HCT116 (cell line): ENCODE measurements around the gene SPAG5.

Experiments used
- CTCF ChIP-seq, 3 experiments: fragments of 200-600 bp in 1 of 3; sonication (generic) in 1 of 3; IDR thresholded peaks in 2 of 3; conservative IDR thresholded peaks in 1 of 3; 2 replicates each; pipeline ENCODE4 v1.5.1; 2012 to 2017; ENCODE audit warnings: low read depth in 2 of 3, low read length in 2 of 3, antibody characterized with exemption in 1 of 3, borderline replicate concordance in 1 of 3, control low read depth in 1 of 3, mild to moderate bottlenecking in 1 of 3, mixed read lengths in 1 of 3, mixed run types in 1 of 3, moderate library complexity in 1 of 3; ENCODE audit not compliant: insufficient read depth in 1 of 3
- FOSL1 ChIP-seq: IDR thresholded peaks from 2 replicates; pipeline ENCODE4 v1.6.1; 2012; ENCODE audit warnings: low read depth

- TF ChIP-seq CTCF (IDR thresholded peaks at IDR 0.05 in 2 of 3, conservative IDR thresholded peaks at IDR 0.05 in 1 of 3; ENCODE audit: borderline replicate concordance in 1 of 3, insufficient read depth in 1 of 3, low read depth in 2 of 3, low read length in 2 of 3) = no peak
- no peak for TF ChIP-seq FOSL1
Observed at GRCh38 chr17:28584434-28584833, 14.4 kb downstream of the SPAG5 start.
